Measurements from ENCODE around the gene UNC13C.

The UNC13C gene

DNA sequence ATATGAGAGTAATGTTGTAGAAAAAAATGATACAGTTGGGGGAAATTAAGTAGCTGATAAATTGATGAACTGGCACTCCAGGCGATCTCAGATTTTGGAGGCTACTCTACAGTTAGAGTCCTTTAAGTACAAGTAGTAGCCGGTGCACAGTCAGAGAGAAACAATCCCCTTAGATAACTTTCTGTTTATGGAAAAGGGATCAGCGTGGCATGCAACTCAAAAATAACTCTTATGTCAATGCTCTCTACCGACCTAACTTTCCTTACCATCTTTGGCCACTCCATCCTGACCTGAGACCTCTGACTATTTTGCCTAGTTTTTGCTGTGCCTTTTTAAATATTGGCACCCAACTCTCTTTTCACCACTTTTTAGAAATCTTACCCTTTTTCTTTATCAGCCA, 299.6 kb downstream of the UNC13C start:
- TF ChIP-seq POLR2AphosphoS5 (IDR thresholded peaks at IDR 0.05; ENCODE audit: low read depth), result no peak
- no peak for DNase-seq (ENCODE audit: low read depth in 1 of 2, low spot score in 1 of 2)
- Histone ChIP-seq H3K27ac (replicated peaks) (no peak overlapping the region), H3K27me3 (ENCODE audit: insufficient read depth, poor library complexity, severe bottlenecking) (no peaks in the 10 kb centered on the region), H3K4me3 (replicated peaks; ENCODE audit: insufficient read depth, low read length) (no peak overlapping the region)

DNA sequence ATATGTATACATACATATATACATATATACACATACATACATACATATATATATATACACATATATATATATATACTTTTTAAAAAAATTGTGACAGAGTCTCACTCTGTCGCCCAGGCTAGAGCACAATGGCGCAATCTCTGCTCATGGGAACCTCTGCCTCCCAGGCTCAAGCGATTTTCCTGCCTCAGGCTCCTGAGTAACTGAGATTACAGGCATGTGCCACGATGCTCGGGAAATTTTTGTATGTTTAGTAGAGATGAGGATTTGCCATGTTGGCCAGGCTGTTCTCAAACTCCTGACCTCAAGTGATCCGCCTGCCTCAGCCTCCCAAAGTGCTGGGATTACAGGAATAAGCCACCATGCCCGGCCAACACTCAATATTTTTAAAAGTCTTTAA, 302.5 kb downstream of the UNC13C start:
- TF ChIP-seq SPI1 (IDR thresholded peaks at IDR 0.05; ENCODE audit: borderline replicate concordance, low read depth) (no peak), POLR2AphosphoS5 (IDR thresholded peaks at IDR 0.05; ENCODE audit: low read depth) (no peak), GABPA (IDR thresholded peaks at IDR 0.05; ENCODE audit: low read depth) (no peak)
- TF ChIP-seq, protein P1, sequence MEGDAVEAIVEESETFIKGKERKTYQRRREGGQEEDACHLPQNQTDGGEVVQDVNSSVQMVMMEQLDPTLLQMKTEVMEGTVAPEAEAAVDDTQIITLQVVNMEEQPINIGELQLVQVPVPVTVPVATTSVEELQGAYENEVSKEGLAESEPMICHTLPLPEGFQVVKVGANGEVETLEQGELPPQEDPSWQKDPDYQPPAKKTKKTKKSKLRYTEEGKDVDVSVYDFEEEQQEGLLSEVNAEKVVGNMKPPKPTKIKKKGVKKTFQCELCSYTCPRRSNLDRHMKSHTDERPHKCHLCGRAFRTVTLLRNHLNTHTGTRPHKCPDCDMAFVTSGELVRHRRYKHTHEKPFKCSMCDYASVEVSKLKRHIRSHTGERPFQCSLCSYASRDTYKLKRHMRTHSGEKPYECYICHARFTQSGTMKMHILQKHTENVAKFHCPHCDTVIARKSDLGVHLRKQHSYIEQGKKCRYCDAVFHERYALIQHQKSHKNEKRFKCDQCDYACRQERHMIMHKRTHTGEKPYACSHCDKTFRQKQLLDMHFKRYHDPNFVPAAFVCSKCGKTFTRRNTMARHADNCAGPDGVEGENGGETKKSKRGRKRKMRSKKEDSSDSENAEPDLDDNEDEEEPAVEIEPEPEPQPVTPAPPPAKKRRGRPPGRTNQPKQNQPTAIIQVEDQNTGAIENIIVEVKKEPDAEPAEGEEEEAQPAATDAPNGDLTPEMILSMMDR (IDR thresholded peaks at IDR 0.05; ENCODE audit: insufficient read depth, low read length), result no peak
- TF ChIP-seq, protein P2, sequence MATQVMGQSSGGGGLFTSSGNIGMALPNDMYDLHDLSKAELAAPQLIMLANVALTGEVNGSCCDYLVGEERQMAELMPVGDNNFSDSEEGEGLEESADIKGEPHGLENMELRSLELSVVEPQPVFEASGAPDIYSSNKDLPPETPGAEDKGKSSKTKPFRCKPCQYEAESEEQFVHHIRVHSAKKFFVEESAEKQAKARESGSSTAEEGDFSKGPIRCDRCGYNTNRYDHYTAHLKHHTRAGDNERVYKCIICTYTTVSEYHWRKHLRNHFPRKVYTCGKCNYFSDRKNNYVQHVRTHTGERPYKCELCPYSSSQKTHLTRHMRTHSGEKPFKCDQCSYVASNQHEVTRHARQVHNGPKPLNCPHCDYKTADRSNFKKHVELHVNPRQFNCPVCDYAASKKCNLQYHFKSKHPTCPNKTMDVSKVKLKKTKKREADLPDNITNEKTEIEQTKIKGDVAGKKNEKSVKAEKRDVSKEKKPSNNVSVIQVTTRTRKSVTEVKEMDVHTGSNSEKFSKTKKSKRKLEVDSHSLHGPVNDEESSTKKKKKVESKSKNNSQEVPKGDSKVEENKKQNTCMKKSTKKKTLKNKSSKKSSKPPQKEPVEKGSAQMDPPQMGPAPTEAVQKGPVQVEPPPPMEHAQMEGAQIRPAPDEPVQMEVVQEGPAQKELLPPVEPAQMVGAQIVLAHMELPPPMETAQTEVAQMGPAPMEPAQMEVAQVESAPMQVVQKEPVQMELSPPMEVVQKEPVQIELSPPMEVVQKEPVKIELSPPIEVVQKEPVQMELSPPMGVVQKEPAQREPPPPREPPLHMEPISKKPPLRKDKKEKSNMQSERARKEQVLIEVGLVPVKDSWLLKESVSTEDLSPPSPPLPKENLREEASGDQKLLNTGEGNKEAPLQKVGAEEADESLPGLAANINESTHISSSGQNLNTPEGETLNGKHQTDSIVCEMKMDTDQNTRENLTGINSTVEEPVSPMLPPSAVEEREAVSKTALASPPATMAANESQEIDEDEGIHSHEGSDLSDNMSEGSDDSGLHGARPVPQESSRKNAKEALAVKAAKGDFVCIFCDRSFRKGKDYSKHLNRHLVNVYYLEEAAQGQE (IDR thresholded peaks at IDR 0.05; ENCODE audit: insufficient replicate concordance, low read depth), result no peak
- H3K27me3 ChIP-seq (ENCODE audit: insufficient read depth, poor library complexity, severe bottlenecking), result no peaks in the 10 kb centered on the region
- no peak for DNase-seq (ENCODE audit: low read depth in 1 of 2, low spot score in 1 of 2)

DNA sequence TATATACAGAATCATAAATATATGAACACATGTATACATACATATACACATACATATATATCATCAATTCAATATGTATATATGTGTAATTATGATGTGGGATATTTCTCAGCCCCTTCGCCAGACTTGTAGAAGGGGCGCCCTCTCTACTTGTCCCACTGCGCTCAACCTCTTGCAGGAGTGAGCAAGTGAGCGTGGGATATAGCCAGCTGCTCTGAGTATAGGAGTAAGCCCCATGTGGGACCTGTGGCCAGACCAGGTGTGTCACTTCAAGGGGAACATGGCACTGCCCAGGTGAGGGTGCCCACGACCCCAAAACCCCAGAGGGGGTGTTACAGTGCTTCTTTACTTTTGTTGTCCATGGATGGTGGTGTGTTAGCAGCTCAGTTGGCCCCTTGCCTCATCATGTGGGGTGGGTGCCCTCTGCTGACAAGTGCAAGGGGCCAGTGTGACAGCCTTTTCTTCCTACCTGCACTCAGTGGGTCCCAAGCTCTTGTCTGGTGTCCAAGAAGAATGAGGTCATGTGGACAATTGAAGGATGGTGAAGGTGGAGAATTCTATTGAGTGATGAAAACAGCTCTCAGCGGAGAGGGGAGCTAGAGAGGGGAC, 304.1 kb downstream of the UNC13C start:
- H3K27me3 ChIP-seq (ENCODE audit: insufficient read depth, poor library complexity, severe bottlenecking), result no peaks in the 10 kb centered on the region
- H3K4me3 ChIP-seq (replicated peaks; ENCODE audit: insufficient read depth, low read length), result no peak overlapping the region
- no peak for DNase-seq (ENCODE audit: low read depth in 1 of 2, low spot score in 1 of 2)
- TF ChIP-seq, protein P1 (IDR thresholded peaks at IDR 0.05; ENCODE audit: insufficient read depth, low read length), result no peak
- TF ChIP-seq GABPA (IDR thresholded peaks at IDR 0.05; ENCODE audit: low read depth) (no peak), SPI1 (IDR thresholded peaks at IDR 0.05; ENCODE audit: borderline replicate concordance, low read depth) (no peak), POLR2AphosphoS5 (IDR thresholded peaks at IDR 0.05; ENCODE audit: low read depth) (no peak)
- TF ChIP-seq, protein P2 (IDR thresholded peaks at IDR 0.05; ENCODE audit: insufficient replicate concordance, low read depth), result no peak
- H3K27ac ChIP-seq (replicated peaks), result no peak overlapping the region

More for the DNA sequence above, 302.5 kb downstream of the UNC13C start:
- Histone ChIP-seq H3K4me3 (replicated peaks; ENCODE audit: insufficient read depth, low read length) (no peak overlapping the region), H3K27ac (replicated peaks) (no peak overlapping the region)

DNA sequence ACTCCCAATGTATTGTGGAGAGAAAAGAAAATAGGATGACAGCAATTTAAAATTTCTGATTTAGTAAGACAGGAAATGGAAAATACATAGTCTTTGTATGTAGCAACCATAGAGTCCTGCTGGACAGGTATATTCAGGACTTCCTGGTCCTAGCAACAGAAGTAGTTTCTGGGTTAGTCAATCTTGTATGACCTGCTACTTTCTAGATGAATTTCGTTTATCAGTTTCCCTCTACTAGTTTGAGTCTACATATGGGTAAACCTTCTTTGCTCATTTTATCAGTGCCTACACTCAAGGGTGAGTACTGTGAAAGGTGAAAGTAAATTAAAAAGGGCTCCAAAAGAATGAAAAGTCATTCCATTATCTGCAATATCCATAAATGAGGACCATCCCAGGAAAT, 309.8 kb downstream of the UNC13C start:
- H3K27ac ChIP-seq (replicated peaks), result no peak overlapping the region
- no peak for DNase-seq (ENCODE audit: low read depth in 1 of 2, low spot score in 1 of 2)
- H3K4me3 ChIP-seq (replicated peaks; ENCODE audit: insufficient read depth, low read length), result no peak overlapping the region

More for the DNA sequence above, 309.8 kb downstream of the UNC13C start:
- TF ChIP-seq SPI1 (IDR thresholded peaks at IDR 0.05; ENCODE audit: borderline replicate concordance, low read depth) (no peak), GABPA (IDR thresholded peaks at IDR 0.05; ENCODE audit: low read depth) (no peak), POLR2AphosphoS5 (IDR thresholded peaks at IDR 0.05; ENCODE audit: low read depth) (no peak)
- TF ChIP-seq, protein P1 (IDR thresholded peaks at IDR 0.05; ENCODE audit: insufficient read depth, low read length), result no peak
- TF ChIP-seq, protein P2 (IDR thresholded peaks at IDR 0.05; ENCODE audit: insufficient replicate concordance, low read depth), result no peak
- no peaks in the 10 kb centered on the region for H3K27me3 ChIP-seq (ENCODE audit: insufficient read depth, poor library complexity, severe bottlenecking)
